Left hindlimb (tissue), 1 donor: Measurements from ENCODE around the gene PCDHGA9.
"Not testable (repeated sequence)": the region's sequence is repeated elsewhere in the genome, so short reads cannot be mapped to it uniquely, and the experiment has no call there.

Experiments used
- DNase-seq: peaks from one replicate; pipeline ENCODE4 v3.0.0-alpha.2; 2018

Gene PCDHGA9

DNA sequence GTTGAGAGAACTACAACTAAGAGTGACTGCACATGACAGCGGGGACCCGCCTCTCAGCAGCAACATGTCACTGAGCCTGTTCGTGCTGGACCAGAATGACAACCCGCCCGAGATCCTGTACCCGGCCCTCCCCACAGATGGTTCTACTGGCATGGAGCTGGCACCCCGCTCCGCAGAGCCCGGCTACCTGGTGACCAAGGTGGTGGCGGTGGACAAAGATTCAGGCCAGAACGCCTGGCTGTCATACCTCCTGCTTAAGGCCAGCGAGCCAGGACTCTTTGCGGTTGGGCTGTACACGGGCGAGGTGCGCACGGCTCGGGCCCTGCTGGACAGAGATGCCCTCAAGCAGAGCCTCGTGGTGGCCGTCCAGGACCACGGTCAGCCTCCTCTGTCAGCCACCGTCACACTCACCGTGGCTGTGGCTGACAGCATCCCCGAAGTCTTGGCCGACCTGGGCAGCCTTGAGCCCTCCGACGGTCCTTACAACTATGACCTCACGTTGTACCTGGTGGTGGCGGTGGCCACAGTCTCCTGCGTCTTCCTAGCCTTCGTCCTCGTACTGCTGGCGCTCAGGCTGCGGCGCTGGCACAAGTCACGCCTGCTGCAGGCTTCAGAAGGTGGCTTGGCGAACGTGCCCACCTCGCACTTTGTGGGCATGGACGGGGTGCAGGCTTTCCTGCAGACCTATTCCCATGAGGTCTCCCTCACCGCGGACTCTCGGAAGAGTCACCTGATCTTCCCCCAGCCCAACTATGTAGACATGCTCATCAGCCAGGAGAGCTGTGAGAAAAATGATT is 17.9 kb upstream of the PCDHGA9 start:
- no peak for DNase-seq

DNA sequence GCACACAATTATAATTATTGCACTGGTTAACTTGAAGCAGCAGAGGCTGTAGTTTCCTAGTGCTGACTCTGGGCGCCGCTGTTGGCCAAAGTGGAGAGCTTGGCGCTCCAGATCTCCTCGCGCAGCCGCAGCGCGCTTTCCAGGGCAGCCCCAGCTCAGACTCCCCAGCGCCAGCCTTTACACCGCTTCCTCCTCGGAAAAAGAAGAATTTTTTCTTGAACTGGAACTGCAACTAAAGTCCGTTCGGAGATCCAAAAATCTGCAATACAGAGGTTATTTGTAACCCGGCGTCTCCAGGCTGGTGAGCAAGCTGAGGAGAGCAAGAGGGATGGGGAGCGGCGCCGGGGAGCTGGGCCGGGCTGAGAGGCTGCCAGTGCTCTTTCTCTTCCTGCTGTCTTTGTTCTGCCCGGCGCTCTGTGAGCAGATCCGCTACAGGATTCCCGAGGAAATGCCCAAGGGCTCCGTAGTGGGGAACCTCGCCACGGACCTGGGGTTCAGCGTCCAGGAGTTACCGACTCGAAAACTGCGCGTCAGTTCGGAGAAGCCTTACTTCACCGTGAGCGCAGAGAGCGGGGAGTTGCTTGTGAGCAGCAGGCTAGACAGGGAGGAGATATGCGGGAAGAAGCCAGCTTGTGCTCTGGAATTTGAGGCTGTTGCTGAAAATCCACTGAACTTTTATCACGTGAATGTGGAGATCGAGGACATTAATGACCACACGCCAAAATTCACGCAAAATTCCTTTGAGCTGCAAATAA is 14.8 kb upstream of the PCDHGA9 start, which contains the start of gene PCDHGB4:
PCDHGB4 (plus strand) TSS at position 142 of the 755 bp plus-strand sequence; CDS start at position 329, 187 bp downstream.
- not testable (repeated sequence) for DNase-seq

DNA sequence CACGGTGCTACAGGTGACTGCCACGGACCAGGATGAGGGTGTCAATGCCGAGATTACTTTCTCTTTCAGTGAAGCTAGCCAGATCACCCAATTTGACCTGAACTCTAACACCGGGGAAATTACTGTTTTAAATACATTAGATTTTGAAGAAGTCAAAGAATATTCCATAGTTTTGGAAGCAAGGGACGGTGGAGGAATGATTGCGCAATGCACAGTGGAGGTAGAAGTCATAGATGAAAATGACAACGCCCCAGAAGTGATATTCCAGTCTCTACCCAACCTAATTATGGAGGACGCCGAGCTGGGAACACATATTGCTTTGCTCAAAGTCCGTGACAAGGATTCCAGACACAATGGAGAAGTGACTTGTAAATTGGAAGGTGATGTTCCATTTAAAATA is 13.9 kb upstream of the PCDHGA9 start:
- no peak for DNase-seq

DNA sequence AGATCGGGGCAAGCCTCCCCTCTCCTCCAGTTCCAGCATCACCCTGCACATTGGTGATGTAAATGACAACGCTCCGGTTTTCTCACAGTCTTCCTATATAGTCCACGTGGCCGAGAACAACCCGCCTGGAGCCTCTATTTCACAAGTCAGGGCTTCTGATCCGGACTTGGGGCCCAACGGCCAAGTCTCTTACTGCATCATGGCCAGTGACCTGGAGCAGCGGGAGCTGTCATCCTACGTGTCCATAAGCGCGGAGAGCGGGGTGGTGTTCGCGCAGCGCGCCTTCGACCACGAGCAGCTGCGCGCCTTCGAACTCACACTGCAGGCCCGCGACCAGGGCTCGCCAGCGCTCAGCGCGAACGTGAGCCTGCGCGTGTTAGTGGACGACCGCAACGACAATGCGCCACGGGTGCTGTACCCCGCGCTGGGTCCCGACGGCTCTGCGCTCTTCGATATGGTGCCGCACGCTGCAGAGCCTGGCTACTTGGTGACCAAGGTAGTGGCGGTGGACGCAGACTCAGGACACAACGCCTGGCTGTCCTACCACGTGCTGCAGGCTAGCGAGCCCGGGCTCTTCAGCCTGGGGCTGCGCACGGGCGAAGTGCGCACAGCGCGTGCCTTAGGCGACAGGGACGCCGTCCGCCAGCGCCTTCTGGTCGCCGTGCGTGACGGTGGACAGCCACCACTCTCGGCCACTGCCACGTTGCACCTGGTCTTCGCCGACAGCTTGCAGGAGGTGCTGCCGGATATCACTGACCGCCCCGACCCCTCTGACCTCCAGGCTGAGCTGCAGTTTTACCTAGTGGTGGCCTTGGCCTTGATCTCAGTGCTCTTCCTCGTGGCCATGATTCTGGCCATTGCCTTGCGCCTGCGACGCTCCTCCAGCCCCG is 13.2 kb upstream of the PCDHGA9 start:
- DNase-seq, result no peak

DNA sequence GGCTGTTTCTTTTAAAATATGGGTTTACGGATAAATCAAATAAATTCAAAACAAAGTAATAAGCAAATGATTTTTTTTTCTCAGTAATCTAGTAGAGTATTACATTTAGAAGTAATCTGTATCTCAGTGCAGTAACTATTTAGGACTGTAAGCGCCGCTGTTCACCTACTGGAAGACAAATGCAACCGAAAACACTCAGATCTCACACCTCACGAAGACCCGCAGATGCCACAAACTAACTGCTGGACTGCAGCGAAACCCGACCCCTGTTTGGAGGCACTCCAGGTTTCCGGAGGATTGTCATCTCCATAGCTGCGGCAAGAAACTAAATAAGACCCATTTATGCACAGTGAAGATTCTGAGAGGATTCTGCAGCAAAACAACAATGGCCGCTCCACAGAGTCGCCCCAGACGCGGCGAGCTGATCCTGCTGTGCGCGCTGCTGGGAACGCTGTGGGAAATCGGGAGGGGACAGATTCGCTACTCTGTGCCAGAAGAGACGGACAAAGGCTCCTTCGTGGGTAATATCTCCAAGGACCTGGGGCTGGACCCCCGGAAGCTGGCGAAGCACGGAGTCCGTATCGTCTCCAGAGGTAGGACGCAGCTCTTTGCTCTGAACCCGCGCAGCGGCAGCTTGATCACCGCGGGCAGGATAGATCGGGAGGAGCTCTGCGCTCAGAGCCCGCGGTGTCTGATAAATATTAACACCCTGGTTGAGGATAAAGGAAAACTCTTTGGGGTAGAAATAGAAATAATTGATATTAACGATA is 10.0 kb upstream of the PCDHGA9 start, which contains the start of gene PCDHGA8:
PCDHGA8 (plus strand) TSS at position 205 of the 770 bp plus-strand sequence; CDS start at position 386, 181 bp downstream.
- no peak for DNase-seq

DNA sequence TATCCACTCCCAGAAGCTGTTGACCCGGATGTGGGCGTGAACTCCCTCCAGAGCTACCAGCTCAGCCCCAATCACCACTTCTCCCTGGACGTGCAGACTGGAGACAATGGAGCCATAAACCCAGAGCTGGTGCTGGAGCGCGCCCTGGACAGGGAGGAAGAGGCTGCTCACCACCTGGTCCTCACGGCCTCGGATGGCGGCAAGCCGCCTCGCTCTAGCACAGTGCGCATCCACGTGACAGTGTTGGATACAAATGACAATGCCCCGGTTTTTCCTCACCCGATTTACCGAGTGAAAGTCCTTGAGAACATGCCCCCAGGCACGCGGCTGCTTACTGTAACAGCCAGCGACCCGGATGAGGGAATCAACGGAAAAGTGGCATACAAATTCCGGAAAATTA is 9.3 kb upstream of the PCDHGA9 start:
- DNase-seq, result no peak

DNA sequence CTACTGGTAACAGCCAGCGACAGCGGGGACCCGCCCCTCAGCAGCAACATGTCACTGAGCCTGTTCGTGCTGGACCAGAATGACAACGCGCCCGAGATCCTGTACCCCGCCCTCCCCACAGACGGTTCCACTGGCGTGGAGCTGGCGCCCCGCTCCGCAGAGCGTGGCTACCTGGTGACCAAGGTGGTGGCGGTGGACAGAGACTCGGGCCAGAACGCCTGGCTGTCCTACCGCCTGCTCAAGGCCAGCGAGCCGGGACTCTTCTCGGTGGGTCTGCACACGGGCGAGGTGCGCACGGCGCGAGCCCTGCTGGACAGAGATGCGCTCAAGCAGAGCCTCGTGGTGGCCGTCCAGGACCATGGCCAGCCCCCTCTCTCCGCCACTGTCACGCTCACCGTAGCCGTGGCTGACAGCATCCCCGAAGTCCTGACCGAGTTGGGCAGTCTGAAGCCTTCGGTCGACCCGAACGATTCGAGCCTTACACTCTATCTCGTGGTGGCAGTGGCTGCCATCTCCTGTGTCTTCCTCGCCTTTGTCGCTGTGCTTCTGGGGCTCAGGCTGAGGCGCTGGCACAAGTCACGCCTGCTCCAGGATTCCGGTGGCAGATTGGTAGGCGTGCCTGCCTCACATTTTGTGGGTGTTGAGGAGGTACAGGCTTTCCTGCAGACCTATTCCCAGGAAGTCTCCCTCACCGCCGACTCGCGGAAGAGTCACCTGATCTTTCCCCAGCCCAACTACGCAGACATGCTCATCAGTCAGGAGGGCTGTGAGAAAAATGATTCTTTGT is 8.0 kb upstream of the PCDHGA9 start:
- DNase-seq, result not testable (repeated sequence)

DNA sequence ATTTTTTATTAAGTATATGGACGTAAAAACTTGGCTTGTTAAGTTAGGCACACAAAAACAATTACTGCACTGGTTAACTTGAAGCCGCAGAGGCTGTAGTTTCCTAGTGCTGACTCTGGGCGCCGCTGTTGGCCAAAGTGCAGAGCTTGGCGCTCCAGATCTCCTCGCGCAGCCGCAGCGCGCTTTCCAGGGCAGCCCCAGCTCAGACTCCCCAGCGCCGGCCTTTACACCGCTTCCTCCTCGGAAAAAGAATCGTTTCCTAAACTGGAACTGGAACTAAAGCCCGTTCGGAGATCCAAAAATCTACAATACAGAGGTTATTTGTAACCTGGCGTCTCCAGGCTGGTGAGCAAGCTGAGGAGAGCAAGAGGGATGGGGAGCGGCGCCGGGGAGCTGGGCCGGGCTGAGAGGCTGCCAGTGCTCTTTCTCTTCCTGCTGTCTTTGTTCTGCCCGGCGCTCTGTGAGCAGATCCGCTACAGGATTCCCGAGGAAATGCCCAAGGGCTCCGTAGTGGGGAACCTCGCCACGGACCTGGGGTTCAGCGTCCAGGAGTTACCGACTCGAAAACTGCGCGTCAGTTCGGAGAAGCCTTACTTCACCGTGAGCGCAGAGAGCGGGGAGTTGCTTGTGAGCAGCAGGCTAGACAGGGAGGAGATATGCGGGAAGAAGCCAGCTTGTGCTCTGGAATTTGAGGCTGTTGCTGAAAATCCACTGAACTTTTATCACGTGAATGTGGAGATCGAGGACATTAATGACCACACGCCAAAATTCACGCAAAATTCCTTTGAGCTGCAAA is 4.6 kb upstream of the PCDHGA9 start, which contains the start of gene PCDHGB5:
PCDHGB5 (plus strand) TSS at position 192 of the 796 bp plus-strand sequence; CDS start at position 373, 181 bp downstream.
- not testable (repeated sequence) for DNase-seq

DNA sequence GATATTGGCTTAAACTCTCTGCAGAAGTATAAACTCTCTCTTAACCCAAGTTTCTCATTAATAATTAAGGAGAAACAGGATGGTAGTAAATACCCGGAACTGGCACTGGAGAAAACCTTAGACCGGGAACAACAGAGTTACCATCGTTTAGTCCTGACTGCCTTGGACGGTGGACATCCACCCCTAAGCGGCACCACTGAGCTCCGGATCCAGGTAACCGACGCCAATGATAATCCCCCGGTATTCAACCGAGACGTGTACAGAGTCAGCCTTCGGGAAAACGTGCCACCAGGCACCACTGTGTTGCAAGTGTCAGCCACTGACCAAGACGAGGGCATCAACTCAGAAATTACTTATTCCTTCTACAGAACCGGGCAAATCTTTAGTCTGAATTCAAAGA is 4.0 kb upstream of the PCDHGA9 start:
- no peak for DNase-seq

DNA sequence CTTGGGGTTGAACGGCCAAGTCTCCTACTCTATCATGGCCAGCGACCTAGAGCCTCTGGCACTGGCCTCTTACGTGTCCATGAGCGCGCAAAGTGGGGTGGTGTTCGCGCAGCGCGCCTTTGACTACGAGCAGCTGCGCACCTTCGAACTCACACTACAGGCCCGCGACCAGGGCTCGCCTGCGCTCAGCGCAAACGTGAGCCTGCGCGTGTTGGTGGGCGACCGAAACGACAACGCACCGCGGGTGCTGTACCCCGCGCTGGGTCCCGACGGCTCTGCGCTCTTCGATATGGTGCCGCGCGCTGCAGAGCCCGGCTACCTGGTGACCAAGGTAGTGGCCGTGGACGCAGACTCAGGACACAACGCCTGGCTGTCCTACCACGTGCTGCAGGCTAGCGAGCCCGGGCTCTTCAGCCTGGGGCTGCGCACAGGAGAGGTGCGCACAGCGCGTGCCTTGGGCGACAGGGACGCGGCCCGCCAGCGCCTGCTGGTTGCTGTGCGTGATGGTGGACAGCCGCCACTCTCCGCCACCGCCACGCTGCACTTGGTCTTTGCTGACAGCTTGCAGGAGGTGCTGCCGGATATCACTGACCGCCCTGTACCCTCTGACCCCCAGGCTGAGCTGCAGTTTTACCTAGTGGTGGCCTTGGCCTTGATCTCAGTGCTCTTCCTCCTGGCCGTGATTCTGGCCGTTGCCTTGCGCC is 2.9 kb upstream of the PCDHGA9 start:
- DNase-seq, result no peak

DNA sequence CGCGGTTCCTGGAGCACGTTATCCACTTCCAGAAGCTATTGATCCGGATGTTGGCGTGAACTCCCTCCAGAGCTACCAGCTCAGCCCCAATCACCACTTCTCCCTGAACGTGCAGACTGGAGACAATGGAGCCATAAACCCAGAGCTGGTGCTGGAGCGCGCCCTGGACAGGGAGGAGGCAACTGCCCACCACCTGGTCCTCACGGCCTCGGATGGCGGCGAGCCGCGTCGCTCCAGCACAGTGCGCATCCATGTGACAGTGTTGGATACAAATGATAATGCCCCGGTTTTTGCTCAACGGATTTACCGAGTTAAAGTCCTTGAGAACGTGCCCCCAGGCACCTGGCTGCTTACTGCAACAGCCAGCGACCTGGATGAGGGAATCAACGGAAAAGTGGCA is 809 bp downstream of the PCDHGA9 start:
- no peak for DNase-seq

DNA sequence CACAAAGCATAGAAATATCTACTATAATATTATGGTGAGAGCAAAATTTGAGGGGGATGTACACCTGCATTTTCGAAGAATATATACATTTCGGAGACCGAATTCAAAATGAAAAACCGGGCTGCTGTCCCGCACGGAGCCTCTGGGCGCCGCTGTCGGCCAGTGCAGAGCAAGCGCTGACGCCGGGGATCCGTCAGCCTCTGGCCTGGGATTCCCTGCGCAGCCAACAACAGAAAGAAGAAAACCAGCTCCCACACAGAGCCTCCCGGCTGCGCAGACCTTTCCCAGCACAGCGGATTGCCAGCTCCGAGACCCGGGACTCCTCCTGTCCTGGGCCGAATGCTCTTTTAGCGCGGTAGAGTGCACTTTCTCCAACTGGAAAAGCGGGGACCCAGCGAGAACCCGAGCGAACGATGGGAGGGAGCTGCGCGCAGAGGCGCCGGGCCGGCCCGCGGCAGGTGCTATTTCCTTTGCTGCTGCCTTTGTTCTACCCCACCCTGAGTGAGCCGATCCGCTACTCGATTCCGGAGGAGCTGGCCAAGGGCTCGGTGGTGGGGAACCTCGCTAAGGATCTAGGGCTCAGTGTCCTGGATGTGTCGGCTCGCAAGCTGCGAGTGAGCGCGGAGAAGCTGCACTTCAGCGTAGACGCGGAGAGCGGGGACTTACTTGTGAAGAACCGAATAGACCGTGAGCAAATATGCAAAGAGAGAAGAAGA is 5.4 kb downstream of the PCDHGA9 start, which contains the start of gene PCDHGB6:
PCDHGB6 (plus strand) TSS at position 232 of the 716 bp plus-strand sequence; CDS start at position 414, 182 bp downstream.
- DNase-seq, result not testable (repeated sequence)

DNA sequence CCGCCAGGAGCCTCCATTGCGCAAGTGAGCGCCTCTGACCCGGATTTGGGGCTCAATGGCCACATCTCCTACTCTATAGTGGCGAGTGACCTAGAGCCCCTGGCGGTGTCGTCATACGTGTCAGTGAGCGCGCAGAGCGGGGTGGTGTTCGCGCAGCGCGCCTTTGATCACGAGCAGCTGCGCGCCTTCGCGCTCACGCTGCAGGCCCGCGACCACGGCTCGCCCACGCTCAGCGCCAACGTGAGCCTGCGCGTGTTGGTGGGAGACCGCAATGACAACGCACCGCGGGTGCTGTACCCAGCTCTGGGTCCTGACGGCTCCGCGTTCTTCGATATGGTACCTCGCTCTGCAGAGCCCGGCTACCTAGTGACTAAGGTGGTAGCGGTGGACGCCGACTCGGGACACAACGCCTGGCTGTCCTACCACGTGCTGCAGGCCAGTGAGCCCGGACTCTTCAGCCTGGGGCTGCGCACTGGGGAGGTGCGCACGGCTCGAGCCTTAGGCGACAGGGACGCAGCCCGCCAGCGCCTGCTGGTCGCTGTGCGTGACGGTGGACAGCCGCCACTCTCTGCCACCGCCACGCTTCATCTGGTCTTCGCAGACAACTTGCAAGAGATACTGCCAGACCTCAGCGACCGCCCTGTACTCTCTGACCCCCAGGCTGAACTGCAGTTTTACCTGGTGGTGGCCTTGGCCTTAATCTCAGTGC is 7.2 kb downstream of the PCDHGA9 start:
- DNase-seq, result no peak

DNA sequence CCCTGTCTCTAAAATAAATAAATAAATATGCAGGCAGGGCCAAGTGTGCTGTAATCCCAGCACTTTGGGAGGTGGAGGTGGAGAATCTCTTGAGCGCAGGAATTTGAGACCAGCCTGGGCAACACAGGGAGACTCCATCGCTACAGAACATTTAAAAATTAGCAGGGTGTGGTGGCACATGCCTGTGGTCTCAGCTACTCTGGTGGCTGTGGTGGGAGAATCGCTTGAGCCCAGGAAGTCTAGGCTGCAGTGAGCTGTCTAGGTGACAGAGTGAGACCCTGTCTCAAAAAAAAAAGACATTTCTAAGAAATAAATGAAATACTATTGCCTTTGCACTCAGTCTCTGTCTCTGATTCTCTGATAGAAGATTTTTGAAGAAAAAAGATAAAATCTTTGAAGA is 9.0 kb downstream of the PCDHGA9 start:
- DNase-seq, result no peak

DNA sequence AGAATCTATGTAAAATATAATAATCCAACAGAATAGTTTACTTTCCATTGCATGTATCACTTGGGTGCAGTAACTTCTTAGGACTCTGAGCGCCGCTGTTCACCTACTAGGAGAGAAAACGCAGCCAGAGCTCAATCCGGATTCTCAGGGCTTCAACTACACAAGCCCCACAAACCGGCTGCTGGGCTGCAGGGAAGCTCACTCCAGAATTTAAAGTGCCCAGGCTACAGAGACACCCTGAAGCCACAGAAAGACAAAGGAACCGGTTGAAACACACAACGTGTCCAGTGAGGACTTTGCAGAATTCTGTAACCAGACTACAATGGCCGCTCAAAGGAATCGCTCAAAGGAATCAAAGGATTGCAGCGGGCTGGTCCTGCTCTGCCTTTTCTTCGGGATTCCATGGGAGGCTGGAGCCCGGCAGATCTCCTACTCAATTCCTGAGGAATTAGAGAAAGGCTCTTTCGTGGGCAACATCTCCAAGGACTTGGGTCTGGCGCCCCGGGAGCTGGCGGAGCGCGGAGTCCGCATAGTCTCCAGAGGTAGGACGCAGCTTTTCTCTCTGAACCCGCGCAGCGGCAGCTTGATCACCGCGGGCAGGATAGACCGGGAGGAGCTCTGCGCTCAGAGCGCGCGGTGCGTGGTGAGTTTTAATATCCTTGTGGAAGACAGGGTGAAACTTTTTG is 10.4 kb downstream of the PCDHGA9 start, which contains the start of gene PCDHGA10:
PCDHGA10 (plus strand) TSS at position 134 of the 686 bp plus-strand sequence; CDS start at position 323, 189 bp downstream.
- DNase-seq, result no peak

DNA sequence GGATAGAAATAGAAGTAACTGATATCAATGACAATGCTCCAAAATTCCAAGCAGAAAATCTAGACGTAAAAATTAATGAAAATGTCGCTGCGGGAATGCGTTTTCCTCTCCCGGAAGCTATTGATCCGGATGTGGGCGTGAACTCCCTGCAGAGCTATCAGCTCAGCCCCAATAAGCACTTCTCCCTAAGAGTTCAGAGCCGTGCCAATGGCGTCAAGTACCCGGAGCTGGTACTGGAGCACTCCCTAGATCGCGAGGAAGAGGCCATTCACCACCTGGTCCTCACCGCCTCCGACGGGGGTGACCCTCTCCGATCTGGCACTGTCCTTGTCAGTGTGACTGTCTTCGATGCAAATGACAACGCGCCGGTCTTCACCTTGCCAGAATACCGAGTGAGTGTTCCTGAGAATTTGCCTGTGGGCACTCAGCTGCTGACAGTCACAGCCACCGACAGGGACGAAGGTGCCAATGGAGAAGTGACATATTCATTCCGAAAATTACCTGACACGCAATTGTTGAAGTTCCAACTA is 11.0 kb downstream of the PCDHGA9 start:
- DNase-seq, result no peak
